ENCODE measurements around the gene MBNL1. TPM values are rescaled to one million over a fixed set of nuclear protein-coding genes. Genes with fewer than 3 reads are reported as not detected.
A peak's percentile ranks its signal among the peaks of the same experiment; 100 is the strongest.

The MBNL1 gene
- total RNA-seq, 1 experiment from 2014 or later, result 200 TPM

DNA sequence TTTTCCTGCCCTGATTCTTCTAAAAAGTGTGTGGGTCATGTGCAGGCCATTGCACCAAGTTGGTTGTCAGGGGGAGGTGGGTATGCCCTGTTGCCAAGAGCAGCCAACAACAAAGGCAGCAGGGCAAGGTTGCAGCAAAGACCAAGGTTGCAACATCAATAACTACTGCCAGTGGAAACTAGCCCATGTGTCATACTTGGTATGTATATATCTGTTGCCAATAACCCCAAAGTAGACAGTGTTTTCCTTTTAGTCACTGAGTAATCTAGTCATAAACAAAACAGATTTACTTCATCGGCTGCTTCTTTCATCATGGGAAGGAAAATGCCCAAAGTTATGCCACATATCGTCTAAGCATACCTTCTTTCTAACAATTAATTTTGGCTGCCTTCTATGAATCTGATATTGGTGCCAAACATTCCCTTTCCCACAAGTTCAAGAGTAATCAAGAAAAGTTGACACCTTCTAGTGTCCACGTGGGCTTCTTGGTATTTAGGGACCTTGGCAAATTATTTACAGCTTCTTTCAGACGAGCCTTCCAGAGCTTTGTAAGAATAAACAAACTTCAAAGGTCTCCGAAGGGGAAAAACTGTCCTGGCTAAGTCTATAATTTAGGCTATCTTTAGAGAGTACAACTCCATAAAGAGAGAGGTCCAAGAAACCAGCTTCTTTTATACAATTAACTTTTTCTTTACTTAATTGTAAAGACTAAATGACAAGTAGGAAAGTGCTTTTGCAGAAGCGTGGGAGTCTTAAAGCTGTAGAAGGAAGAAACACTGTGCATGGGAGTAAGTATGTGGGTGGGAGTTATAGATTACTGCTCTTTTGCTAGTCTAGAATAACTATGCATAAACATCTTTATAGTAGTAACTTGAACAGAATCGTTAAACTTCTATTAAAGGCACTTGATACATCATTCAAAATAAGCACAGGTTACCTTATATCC is 10.0 kb upstream of the MBNL1 start:
- Histone ChIP-seq H3K4me2 (ENCODE audit: low read length) (peak overlapping the region; percentile 42), H2AFZ (ENCODE audit: low read depth, low read length, poor library complexity, severe bottlenecking) (peak overlapping the region; percentile 92), H3K27ac (ENCODE audit: low read depth, low read length) (no peak overlapping the region; the same call in 1 of the 2 replicates), H3K79me2 (ENCODE audit: insufficient read depth, low read length) (no peaks in the 10 kb centered on the region), H3K9ac (ENCODE audit: low read length) (peak overlapping the region; percentile 0; the same call in 1 of the 2 replicates), H3K36me3 (ENCODE audit: control insufficient read depth in 1 of 2, insufficient read depth in 2 of 2, low read length in 2 of 2) (no peaks in the 10 kb centered on the region), H4K20me1 (ENCODE audit: insufficient read depth) (no peaks in the 10 kb centered on the region), H3K9me3 (ENCODE audit: control insufficient read depth in 1 of 2, insufficient read depth in 1 of 2, low read depth in 1 of 2, low read length in 2 of 2) (no peaks in the 10 kb centered on the region), H3K9me2 (ENCODE audit: insufficient read depth) (no peaks in the 10 kb centered on the region), H3K4me3 (replicated peaks in 1 of 2; ENCODE audit: low read depth in 1 of 2, low read length in 2 of 2) (peak overlapping the region in 1 of 2 experiments; percentile 18; a peak in 1 of 4 replicates), H3K27me3 (ENCODE audit: insufficient read depth, low read length) (no peaks in the 10 kb centered on the region), H3K4me1 (ENCODE audit: control insufficient read depth in 1 of 2, insufficient read depth in 2 of 2, low read length in 2 of 2) (peaks cover 23 to 26% of the 10 kb centered on the region in 2 experiments; a peak in 3 of 4 replicates)
- ATAC-seq, result peak; percentile 86
- peak; percentile 80 for DNase-seq (ENCODE audit: low read depth, low spot score)
- CTCF ChIA-PET, result no interaction called here
- intact Hi-C loops (cut with micrococcal nuclease), result no loop called here
- BruUV-seq (replicated peaks), result no TSS peak
- POLR2A ChIA-PET, result interaction anchor here (1.3 kb wide), 1 partner anchor 10 kb away, joined by 5 read pairs; the partner anchor contains the start of gene MBNL1
- RAD21 ChIA-PET (ENCODE audit: low non-redundant PET in 1 of 2, low total read pairs in 2 of 2, uncharacterized antibody in 2 of 2, unreplicated experiment in 2 of 2), result no interaction called here
- TF ChIP-seq ZNF274 (IDR thresholded peaks at IDR 0.05; ENCODE audit: low read depth, low read length) (no peak), ZBTB33 (IDR thresholded peaks at IDR 0.05; ENCODE audit: extremely low read depth, insufficient replicate concordance, low read length) (no peak), EGR1 (IDR thresholded peaks at IDR 0.05; ENCODE audit: low read depth) (no peak), JUND (IDR thresholded peaks at IDR 0.05) (peak; percentile 50; the same call in 1 of the 2 replicates), CEBPB (IDR thresholded peaks at IDR 0.05; ENCODE audit: low read depth) (peak; percentile 95), YY1 (IDR thresholded peaks at IDR 0.05; ENCODE audit: extremely low read depth, insufficient replicate concordance, low read depth, low read length) (no peak), SP1 (IDR thresholded peaks at IDR 0.05; ENCODE audit: low read depth) (peak; percentile 65), POLR2AphosphoS5 (IDR thresholded peaks at IDR 0.05; ENCODE audit: low read depth, low read length) (no peak), ZFX (IDR thresholded peaks at IDR 0.05) (no peak), FOSL1 (IDR thresholded peaks at IDR 0.05; ENCODE audit: low read depth) (peak; percentile 30; the same call in 1 of the 2 replicates), RAD21 (IDR thresholded peaks at IDR 0.05; ENCODE audit: low read depth) (no peak), EZH2 (IDR thresholded peaks at IDR 0.05) (no peak), CTCF (IDR thresholded peaks at IDR 0.05 in 2 of 3, conservative IDR thresholded peaks at IDR 0.05 in 1 of 3; ENCODE audit: borderline replicate concordance in 1 of 3, insufficient read depth in 1 of 3, low read depth in 2 of 3, low read length in 2 of 3) (no peak), POLR2A (IDR thresholded peaks at IDR 0.05; ENCODE audit: borderline replicate concordance, extremely low read depth, insufficient read depth, insufficient read length) (no peak), ELF1 (IDR thresholded peaks at IDR 0.05; ENCODE audit: borderline replicate concordance, low read depth) (no peak), SIN3A (IDR thresholded peaks at IDR 0.05; ENCODE audit: low read depth) (peak; percentile 21; the same call in 1 of the 2 replicates), EZH2phosphoT487 (IDR thresholded peaks at IDR 0.05; ENCODE audit: borderline replicate concordance) (no peak), MAX (IDR thresholded peaks at IDR 0.05) (peak; percentile 75), SRF (IDR thresholded peaks at IDR 0.05; ENCODE audit: low read depth) (no peak)
